Immature natural killer cell (primary cell): ENCODE data around the gene ZNF300. TPM values are rescaled to one million over a fixed set of nuclear protein-coding genes. Genes with fewer than 3 reads are reported as not detected.

ENCODE experiments used
- DNase-seq, 3 donors: peaks; one replicate each; pipeline ENCODE4 v3.0.0; 2022; ENCODE audit warnings: mixed read lengths in 1 of 3
- H3K27ac Mint-ChIP-seq, 6 donors: one replicate each; pipeline ENCODE4 v1.8.0; 2020; ENCODE audit warnings: mixed read lengths in 6 of 6, mild to moderate bottlenecking in 5 of 6, inconsistent platforms in 4 of 6, moderate library complexity in 3 of 6
- H3K27me3 Mint-ChIP-seq, 3 donors: one replicate each; pipeline ENCODE4 v1.8.0; 2020 to 2021; ENCODE audit warnings: low read depth in 3 of 3, mild to moderate bottlenecking in 3 of 3, mixed read lengths in 3 of 3, moderate library complexity in 3 of 3, inconsistent platforms in 1 of 3
- H3K36me3 Mint-ChIP-seq, 3 donors: one replicate each; pipeline ENCODE4 v1.8.0; 2020; ENCODE audit warnings: mixed read lengths in 3 of 3, inconsistent platforms in 2 of 3, mild to moderate bottlenecking in 2 of 3
- H3K4me1 Mint-ChIP-seq, 2 donors: one replicate each; pipeline ENCODE4 v1.8.0; 2020; ENCODE audit warnings: inconsistent platforms in 2 of 2, mild to moderate bottlenecking in 2 of 2, mixed read lengths in 2 of 2, moderate library complexity in 1 of 2
- H3K4me3 Mint-ChIP-seq, 5 donors: one replicate each; pipeline ENCODE4 v1.8.0; 2020; ENCODE audit warnings: mild to moderate bottlenecking in 5 of 5, mixed read lengths in 5 of 5, inconsistent platforms in 3 of 5, moderate library complexity in 3 of 5
- H3K9me3 Mint-ChIP-seq, 6 donors: one replicate each; pipeline ENCODE4 v1.8.0; 2020; ENCODE audit warnings: mild to moderate bottlenecking in 6 of 6, mixed read lengths in 6 of 6, inconsistent platforms in 4 of 6, moderate library complexity in 3 of 6
- polyA plus RNA-seq, 3 donors: library from polyadenylated mRNA; unstranded; fragments of 300-500 nt; fragmentation: Illumina TruSeq; gene quantifications; one replicate each; pipeline ENCODE4 v1.2.3, GENCODE V29; 2021

The ZNF300 gene
- polyA plus RNA-seq: 1 to 10 TPM in 1 of 3 donors, under 1 TPM in 2; 0.40 to 2.1 (median 0.40) TPM

DNA sequence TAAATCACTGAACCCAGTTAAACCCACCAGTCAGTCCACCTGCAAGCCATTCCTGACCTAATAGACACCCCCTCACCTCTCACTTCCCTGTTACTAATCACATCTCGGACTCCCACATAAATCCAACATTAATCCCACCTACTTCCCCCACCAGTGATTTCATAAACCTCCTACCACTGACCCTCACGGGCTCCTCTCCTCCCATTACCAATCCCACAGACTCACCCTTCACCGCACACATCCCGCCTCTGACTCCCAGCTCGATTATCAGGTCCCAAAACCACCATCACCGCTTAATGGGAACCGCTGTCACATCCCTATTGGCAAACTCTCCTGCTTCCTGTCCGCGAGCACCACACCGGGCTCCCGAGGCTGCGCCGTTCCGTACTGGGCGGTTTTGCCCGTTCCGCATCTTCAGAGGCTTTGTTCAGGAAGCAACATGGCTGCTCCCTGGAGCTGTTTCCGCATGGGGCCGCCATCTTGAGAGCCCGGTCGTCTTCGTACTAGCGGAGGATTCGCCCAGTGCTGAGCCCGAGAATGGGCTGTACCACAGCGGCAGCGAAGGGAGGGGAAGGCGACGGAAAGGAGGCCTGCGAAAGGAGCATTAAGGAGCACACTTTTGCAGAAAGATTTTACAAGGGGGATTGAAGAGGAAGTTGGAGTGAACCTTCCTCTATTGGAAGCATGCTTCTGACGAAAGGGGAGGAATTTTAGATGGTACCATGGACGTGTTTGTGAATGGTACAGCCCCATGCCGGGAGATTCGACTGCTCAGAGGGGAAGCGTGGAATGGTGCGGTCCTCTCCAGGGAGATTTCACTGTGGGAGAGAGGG is at the start of gene ZNF300:
Gene ZNF300 (minus strand): TSS at position 502 of the 833 bp plus-strand sequence. CDS start 1,825 bp downstream, outside the sequence.
- Mint-ChIP-seq H3K27me3 (peaks cover 4 to 23% (median 13%) of the 10 kb centered on the region in 3 donors), H3K27ac (peak within 1 kb of the TSS; percentile 84 to 95 (median 93)), H3K9me3 (peaks cover 22 to 75% (median 58%) of the 10 kb centered on the region in 6 donors), H3K4me3 (peak within 1 kb of the TSS; percentile 88 to 96 (median 91)), H3K36me3 (peaks cover 28 to 35% (median 33%) of the 10 kb centered on the region in 3 donors), H3K4me1 (peaks cover 12% of the 10 kb centered on the region in 2 donors)
- DNase-seq: peak; percentile 63 to 76 (median 73)

- Mint-ChIP-seq H3K9me3 (peaks cover 46 to 91% (median 65%) of the 10 kb centered on the region in 6 donors), H3K36me3 (peaks cover 0 to 16% (median 11%) of the 10 kb centered on the region in 3 donors), H3K27me3 (peaks cover 14 to 24% (median 19%) of the 10 kb centered on the region in 3 donors), H3K4me3 (no peak overlapping the region), H3K27ac (no peak overlapping the region), H3K4me1 (peaks cover 0 to 2% of the 10 kb centered on the region in 2 donors)
- DNase-seq: no peak
Measured at GRCh38 chr5:150948539-150948938, 43.8 kb upstream of the ZNF300 start.

GRCh38 chr5:150946351-150946905 is 41.6 kb upstream of the ZNF300 start:
- no peak for DNase-seq
- Mint-ChIP-seq H3K27ac (peak overlapping the region in 1 of 6 donors; percentile 15), H3K27me3 (peaks cover 7 to 19% (median 13%) of the 10 kb centered on the region in 3 donors), H3K4me3 (peak overlapping the region in 4 of 5 donors; percentile 3 to 46 (median 40)), H3K9me3 (peaks cover 37 to 79% (median 50%) of the 10 kb centered on the region in 6 donors), H3K4me1 (peaks cover 0 to 2% of the 10 kb centered on the region in 2 donors), H3K36me3 (peaks cover 0 to 7% (median 5%) of the 10 kb centered on the region in 3 donors)

GRCh38 chr5:150945947-150946346 is 41.2 kb upstream of the ZNF300 start:
- no peak overlapping the region for H3K27ac Mint-ChIP-seq
- peaks cover 7 to 19% (median 13%) of the 10 kb centered on the region in 3 donors for H3K27me3 Mint-ChIP-seq
- peak overlapping the region in 3 of 5 donors; percentile 19 to 35 (median 34) for H3K4me3 Mint-ChIP-seq
- H3K4me1 Mint-ChIP-seq: peaks cover 0 to 2% of the 10 kb centered on the region in 2 donors
- peaks cover 0 to 7% (median 4%) of the 10 kb centered on the region in 3 donors for H3K36me3 Mint-ChIP-seq
- DNase-seq: no peak
- peaks cover 34 to 79% (median 46%) of the 10 kb centered on the region in 6 donors for H3K9me3 Mint-ChIP-seq

DNA sequence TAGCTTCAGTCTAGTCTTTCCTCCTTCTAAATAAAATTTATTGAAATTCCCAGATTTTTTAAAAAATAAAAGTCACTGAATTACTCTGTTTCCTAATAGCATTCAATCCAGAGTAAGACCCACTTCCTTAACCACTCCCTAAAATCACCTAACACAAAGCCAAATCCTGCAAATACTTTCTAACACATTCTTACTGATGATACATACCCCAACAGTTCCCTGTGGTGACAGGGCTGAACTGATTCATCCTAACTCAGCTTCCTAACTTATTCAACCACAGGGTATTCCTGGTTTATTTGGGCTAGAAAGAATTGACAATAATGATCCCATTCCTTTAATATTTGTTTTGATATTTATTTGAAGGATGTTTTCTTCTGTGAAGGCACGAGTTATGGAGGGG is 40.7 kb upstream of the ZNF300 start:
- Mint-ChIP-seq H3K36me3 (peaks cover 0 to 7% (median 0%) of the 10 kb centered on the region in 3 donors), H3K27me3 (peaks cover 7 to 19% (median 13%) of the 10 kb centered on the region in 3 donors), H3K4me1 (peaks cover 0 to 2% of the 10 kb centered on the region in 2 donors), H3K9me3 (peaks cover 29 to 77% (median 42%) of the 10 kb centered on the region in 6 donors), H3K27ac (no peak overlapping the region), H3K4me3 (no peak overlapping the region)
- no peak for DNase-seq

- Mint-ChIP-seq H3K27ac (no peak overlapping the region), H3K9me3 (peaks cover 40 to 93% (median 86%) of the 10 kb centered on the region in 6 donors), H3K36me3 (peaks cover 5 to 30% (median 15%) of the 10 kb centered on the region in 3 donors), H3K27me3 (peaks cover 0 to 5% (median 1%) of the 10 kb centered on the region in 3 donors), H3K4me1 (no peaks in the 10 kb centered on the region), H3K4me3 (no peak overlapping the region)
- no peak for DNase-seq
Measured at GRCh38 chr5:150931368-150931965, 26.7 kb upstream of the ZNF300 start.

DNA sequence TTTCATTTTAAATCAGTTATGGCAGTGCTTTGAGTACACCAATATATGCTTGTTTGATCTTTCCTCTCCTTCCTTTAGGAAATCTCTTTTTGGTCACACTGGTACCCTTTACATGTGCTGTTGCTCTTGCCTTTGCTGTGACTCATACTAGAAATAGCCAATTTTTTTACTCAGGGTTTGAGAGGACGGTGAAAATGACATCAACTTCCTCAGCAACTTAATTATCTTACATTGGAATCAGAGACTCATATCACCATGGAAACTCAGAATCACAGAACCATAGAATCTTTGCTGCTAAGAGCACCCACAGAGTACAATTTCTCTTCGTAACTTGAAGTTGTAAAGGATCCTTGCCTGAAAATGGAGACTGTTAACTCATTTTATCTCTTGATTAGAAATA is 13.8 kb upstream of the ZNF300 start:
- Mint-ChIP-seq H3K4me3 (no peak overlapping the region), H3K36me3 (peaks cover 0 to 4% (median 4%) of the 10 kb centered on the region in 3 donors), H3K4me1 (no peaks in the 10 kb centered on the region), H3K9me3 (peaks cover 25 to 62% (median 40%) of the 10 kb centered on the region in 6 donors), H3K27ac (no peak overlapping the region), H3K27me3 (peaks cover 2 to 11% (median 6%) of the 10 kb centered on the region in 3 donors)
- DNase-seq: no peak

- Mint-ChIP-seq H3K9me3 (peaks cover 28 to 60% (median 41%) of the 10 kb centered on the region in 6 donors), H3K27me3 (peaks cover 4 to 20% (median 10%) of the 10 kb centered on the region in 3 donors), H3K36me3 (peaks cover 5 to 23% (median 5%) of the 10 kb centered on the region in 3 donors), H3K4me3 (no peak overlapping the region), H3K27ac (peak overlapping the region in 1 of 6 donors; percentile 12), H3K4me1 (no peaks in the 10 kb centered on the region)
- DNase-seq: no peak
Measured at GRCh38 chr5:150912312-150912814, 7.6 kb upstream of the ZNF300 start.

DNA sequence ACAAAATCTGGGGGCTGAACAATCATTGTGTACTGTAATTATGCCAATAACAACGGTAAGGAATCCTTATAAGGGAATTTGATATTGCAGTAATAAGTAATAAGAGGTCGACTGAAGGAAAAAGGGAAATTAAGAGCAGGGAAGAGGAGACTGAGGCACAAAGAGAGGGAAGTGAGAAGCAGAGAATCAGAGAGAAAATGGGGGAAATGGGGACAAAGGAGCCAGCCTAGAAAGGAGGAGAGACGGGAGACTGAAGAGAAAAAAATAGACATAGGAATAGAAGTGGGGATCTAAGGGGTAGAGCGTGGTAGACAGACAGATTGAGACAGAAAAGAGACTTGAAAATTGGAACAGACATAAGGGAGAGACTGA is 518 bp upstream of the ZNF300 start:
- peaks cover 22 to 75% (median 54%) of the 10 kb centered on the region in 6 donors for H3K9me3 Mint-ChIP-seq
- DNase-seq: no peak
- peaks cover 12% of the 10 kb centered on the region in 2 donors for H3K4me1 Mint-ChIP-seq
- H3K36me3 Mint-ChIP-seq: peaks cover 22 to 29% (median 28%) of the 10 kb centered on the region in 3 donors
- H3K27me3 Mint-ChIP-seq: peaks cover 4 to 23% (median 13%) of the 10 kb centered on the region in 3 donors
- peak overlapping the region; percentile 84 to 95 (median 93) for H3K27ac Mint-ChIP-seq
- peak overlapping the region; percentile 88 to 96 (median 91) for H3K4me3 Mint-ChIP-seq

DNA sequence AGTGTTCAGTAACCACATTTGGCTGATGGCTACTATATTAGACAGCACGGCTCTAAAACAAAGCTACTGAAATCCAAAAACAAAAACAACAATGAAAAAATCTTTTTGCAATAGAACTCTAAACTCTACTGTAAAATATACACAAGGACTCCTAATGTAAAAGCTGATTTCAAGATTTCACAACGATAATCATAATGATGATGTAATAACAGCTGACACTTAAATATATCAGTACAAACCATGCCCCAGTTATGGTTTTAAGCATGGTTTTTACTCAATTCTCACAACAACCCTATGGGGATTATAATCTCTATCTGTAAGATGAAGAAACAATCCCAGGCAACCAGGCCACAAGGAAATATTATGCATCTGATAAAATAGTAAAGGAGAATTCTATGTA is 3.3 kb downstream of the ZNF300 start:
- Mint-ChIP-seq H3K27ac (no peak overlapping the region), H3K4me3 (no peak overlapping the region), H3K4me1 (peaks cover 12% of the 10 kb centered on the region in 2 donors), H3K36me3 (peaks cover 54 to 67% (median 59%) of the 10 kb centered on the region in 3 donors), H3K27me3 (peaks cover 4 to 15% (median 9%) of the 10 kb centered on the region in 3 donors), H3K9me3 (peaks cover 46 to 98% (median 75%) of the 10 kb centered on the region in 6 donors)
- no peak for DNase-seq

DNA sequence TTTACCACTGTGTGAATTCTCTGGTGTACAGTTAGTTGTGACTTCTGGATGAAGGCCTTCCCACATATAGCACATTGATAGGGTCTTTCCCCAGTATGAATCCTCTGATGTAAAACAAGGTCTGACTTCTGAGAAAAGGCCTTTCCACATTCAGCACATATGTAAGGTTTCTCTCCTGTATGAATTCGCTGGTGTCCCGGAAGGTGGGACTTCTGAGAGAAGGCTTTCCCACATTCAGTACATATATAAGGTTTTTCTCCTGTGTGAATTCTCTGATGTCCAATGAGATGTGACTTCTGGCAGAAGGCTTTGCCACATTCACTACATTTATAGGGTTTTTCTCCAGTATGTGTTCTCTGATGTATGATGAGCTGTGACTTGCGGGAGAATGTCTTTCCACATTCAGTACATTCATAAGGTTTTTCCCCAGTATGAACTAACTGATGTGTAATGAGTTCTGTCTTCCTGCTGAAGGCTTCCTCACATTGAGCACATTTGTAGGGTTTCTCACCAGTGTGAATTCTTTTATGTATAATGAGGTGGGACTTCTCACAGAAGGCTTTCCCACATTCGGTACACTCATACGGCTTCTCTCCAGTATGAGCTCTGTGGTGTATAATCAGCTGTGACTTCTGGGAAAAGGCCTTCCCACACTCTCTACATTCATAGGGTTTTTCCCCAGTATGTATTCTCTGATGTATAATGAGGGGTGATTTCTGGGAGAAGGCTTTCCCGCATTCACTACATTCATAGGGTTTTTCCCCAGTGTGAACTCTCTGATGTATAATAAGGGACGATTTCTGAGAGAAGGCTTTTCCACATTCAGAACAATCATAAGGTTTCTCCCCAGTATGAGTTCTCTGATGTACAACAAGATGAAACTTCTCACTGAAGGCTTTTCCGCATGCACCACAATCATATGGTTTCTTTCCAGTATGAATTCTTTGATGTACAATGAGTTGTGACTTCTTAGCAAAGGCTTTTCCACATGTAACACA is 9.1 kb downstream of the ZNF300 start:
- no peak for DNase-seq
- no peaks in the 10 kb centered on the region for H3K4me1 Mint-ChIP-seq
- H3K9me3 Mint-ChIP-seq: peaks cover 48 to 99% (median 92%) of the 10 kb centered on the region in 6 donors
- H3K27ac Mint-ChIP-seq: no peak overlapping the region
- H3K36me3 Mint-ChIP-seq: peaks cover 48 to 63% (median 53%) of the 10 kb centered on the region in 3 donors
- peaks cover 0 to 4% (median 3%) of the 10 kb centered on the region in 3 donors for H3K27me3 Mint-ChIP-seq
- no peak overlapping the region for H3K4me3 Mint-ChIP-seq

GRCh38 chr5:150879358-150879757 is 25.4 kb downstream of the ZNF300 start:
- DNase-seq: no peak
- no peaks in the 10 kb centered on the region for H3K4me1 Mint-ChIP-seq
- peaks cover 16 to 26% (median 22%) of the 10 kb centered on the region in 3 donors for H3K36me3 Mint-ChIP-seq
- peaks cover 0 to 2% (median 1%) of the 10 kb centered on the region in 3 donors for H3K27me3 Mint-ChIP-seq
- peaks cover 5 to 51% (median 26%) of the 10 kb centered on the region in 6 donors for H3K9me3 Mint-ChIP-seq
- no peak overlapping the region for H3K27ac Mint-ChIP-seq
- no peak overlapping the region for H3K4me3 Mint-ChIP-seq
